Stimulated activated CD4-positive, alpha-beta T cell treated with anti-CD3 and anti-CD28 coated beads, TNF-alpha, amount 100 ng/mL, for 4 hours (primary cell): Measurements from ENCODE around the gene TBPL1.
"Not testable (repeated sequence)": the region's sequence is repeated elsewhere in the genome, so short reads cannot be mapped to it uniquely, and the experiment has no call there.

Experiments
- DNase-seq, 3 experiments: peaks; one replicate each; pipeline ENCODE4 v3.0.0-alpha.2; 2020; ENCODE audit warnings: low read depth in 3 of 3

The TBPL1 gene

DNA sequence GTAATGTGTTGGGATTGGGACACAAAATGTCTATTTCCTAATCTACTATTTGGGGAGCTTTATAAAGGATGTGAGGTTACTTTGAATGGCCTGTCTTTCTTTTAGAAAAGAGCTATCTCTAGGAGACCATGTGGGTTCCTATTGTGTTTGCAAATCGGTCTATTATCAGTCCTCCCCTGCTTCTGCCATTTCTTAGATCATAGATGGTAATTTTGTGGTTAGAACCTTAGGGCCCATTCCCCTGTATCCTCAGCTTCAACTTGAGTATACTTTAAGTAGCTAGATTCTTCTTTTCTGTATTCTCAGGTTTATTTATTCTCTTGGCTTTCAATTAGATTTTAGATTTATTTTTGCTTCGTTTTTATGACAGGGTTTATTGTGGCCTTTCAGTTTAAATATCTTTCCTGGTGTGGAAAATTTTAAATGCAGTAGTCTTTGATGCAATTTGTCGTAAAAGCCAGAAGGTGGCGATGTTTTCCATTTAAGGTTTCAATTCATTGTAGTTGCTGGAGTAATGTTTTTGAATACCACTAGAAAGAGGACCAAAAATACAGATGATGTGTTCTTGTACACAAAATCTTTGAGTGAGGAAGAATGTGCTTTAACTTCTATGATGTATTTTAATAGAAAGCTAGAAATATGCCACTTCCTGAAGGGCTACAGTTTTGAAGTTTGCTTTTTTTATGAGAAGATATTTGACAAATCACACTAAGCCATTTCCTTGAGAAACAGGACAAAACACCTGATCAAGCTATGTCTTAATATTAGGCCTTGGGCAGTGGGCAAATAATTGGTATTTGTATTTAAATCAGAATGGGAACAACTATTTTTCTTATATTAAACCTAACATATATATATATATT, 20.3 kb downstream of the TBPL1 start:
- no peak for DNase-seq

- DNase-seq, result no peak
These were observed 25.2 kb downstream of the TBPL1 start for GRCh38 chr6:133977983-133978895.

DNA sequence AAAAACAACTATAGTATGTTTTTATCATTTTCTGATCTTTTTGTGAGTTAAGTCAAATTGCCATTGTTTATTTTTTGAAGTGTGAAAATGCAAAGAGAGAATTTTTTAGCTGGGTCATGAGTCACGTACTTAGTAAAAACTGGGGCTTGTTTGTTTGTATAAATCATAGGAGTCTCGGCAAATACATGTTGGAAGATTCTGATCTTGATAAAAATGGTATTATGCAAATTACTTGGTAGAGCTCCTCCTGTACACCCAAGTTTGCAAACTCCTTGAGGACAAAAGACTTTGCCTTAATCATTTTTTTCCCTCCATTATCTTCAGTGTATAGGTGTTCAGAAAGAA, 25.8 kb downstream of the TBPL1 start:
- DNase-seq, result no peak

- DNase-seq, result not testable (repeated sequence)
These were observed 26.4 kb downstream of the TBPL1 start for GRCh38 chr6:133979269-133979963.

DNA sequence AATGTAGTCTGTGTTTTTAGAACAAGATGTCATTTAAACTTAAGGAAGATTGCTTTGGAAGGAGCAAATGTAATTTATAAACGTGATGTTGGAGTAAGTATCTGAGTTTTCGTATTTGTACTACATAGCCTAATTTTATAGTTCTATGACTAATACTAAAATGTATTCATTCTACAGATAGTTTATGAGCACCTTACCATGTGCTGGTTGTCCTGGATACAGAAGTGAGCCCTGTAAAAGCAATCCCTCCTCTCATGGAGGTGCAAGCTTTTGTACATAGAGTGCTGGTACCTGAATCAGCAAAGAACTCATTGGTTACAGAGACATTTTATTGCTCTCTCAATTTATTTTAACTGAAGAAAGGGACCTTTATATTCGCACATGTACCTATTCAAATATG, 27.1 kb downstream of the TBPL1 start:
- no peak for DNase-seq

DNA sequence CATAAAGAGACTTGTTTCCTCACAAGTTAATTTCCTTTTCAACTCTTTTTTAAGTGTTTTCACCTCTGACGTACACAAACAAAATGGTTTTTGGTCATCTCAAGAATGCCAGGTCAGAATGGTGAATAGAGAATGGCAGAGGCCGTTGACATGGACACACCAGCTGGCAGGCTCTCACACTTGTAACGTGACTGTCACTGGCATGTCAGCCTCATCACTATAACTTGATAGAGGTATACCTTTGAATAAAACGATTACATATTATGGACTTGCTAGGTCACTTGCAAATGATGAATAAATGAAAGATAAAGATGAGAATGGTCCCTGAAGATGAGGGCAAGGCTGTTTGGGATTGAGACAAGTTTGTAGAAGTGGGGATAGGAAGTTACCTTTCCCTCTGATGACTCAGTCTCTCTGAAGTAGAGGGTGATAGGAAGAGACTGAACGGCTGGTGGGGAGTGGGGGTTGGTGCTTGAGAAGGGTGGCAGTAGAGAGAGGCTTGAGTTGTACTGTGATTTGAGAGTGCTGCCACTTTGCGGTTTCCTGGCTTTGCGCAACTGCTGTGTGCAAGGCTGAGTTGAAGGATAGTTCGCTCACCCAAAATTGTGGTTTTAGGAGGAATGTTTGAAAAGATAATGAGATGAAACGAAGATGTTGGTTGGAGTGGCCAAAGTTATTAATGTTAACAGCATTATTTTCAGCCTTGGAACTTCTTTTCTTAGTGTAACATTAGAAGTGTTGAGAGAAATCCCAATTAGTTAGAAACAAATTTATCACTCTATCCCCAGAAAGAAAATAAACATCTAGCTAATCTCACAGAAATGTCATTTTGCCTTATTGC, 30.3 kb downstream of the TBPL1 start:
- DNase-seq, result peak in 2 of 3 experiments; percentile 15 to 34

- no peak for DNase-seq
These were observed 32.9 kb downstream of the TBPL1 start for GRCh38 chr6:133985970-133986369.

DNA sequence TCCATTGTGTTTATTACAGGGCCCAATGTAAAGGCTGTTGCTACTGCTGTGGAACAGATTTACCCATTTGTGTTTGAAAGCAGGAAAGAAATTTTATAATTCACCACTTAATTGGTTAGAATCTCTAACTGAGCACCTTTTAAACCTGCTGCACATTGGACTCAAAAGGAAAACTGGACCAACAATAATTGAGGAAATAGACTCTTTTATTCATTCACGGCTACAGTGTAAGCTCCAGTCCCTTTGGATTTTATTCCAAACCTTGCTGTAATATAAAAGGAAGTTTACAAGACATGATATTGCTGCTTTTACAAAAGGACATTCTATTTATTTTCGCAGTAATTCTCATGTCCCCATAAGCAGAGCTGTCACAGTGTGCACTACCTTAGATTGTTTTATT, 33.9 kb downstream of the TBPL1 start:
- DNase-seq, result no peak

DNA sequence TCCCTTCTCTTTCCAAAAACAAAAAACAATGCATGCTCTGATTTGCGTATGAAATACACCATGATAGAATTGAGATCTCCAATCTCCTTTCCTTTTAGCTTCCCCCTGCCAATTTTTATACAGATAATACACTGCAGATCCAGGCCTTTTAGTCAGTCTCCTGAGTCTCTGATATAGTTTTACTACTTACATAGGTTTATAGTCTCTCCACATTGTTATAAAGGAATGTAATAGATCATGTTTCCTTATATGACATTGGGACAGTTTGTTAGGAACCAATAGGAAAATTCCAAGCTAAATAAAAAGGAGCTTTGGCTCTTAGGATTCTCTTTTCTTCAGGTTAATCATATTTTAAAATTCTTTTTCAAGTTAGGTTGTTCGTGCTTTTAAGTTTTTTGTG, 36.5 kb downstream of the TBPL1 start:
- DNase-seq, result no peak

DNA sequence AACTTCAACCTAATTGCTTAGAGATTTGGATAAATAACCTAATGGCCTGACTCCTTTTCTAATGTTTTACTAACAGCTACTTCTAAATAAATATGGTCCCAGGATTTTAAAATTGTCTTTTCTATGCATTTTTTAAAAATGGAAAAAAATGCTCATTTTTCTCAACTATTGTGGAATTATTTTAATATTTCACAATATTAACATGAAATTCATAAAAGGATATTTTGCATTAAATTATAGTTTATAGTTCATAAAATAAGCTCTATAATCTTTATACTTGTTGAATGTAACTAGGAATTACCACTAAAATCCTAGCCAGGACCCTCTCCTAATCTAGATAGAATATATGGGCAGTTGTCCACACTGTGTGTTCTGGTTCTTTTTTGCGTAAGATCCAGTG, 37.3 kb downstream of the TBPL1 start:
- no peak for DNase-seq

- no peak for DNase-seq
These were observed 38.1 kb downstream of the TBPL1 start for GRCh38 chr6:133991096-133991593.

DNA sequence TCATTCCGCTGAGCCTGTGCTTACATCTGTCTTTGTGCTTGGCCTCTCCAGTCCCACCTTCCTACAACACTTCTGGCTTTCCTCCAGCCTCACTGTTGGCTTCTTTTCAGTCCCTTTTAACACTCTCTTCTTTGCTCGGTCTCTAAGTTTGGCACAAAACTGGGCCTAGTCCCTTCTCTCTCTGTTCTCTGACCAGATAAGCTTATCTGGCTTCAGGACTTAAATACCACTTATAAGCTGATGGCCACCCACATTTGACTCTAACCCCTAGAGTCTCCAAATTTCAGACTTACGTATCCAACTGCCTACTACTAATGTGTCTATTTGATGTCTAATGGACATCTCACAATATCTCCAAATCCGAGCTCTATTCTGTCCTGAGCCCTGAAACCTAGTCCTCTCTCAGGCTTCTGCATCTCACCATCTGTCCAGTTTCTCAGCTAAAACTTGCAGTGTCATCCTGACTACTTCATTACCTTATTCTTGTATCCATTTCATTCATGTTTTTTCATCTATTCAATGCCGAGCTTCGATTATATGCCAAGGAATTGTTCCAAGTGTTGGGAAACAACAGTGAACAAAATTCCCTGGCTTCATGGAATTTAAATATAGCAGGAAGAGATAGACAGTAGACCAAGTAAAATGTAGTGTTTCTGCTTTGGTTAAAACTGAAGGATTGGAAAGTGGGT, 40.1 kb downstream of the TBPL1 start:
- DNase-seq, result no peak

GRCh38 chr6:133995296-133995695, 42.3 kb downstream of the TBPL1 start:
- no peak for DNase-seq

DNA sequence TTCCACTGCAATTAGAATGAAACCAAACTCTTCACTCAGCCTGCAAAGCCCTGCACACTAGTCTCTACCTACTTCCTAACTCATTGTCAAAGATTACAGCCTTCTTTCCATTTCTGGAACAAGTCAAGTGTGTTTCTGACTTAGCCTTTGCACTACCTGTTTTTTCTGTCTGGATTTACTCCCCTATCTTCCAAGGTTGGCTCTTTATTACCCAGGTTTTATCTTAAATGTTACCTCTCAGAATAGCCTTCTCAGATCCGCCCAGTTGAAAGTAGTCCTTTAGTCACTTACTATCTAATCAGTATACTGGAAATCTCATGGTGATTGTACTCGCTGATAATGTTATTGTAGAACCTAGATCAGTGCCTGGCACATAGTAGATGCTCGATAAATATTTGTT, 42.7 kb downstream of the TBPL1 start:
- no peak for DNase-seq

- no peak for DNase-seq
These were observed 44.2 kb downstream of the TBPL1 start for GRCh38 chr6:133997267-133997666.

GRCh38 chr6:133999305-133999704, 46.3 kb downstream of the TBPL1 start:
- DNase-seq, result no peak

DNA sequence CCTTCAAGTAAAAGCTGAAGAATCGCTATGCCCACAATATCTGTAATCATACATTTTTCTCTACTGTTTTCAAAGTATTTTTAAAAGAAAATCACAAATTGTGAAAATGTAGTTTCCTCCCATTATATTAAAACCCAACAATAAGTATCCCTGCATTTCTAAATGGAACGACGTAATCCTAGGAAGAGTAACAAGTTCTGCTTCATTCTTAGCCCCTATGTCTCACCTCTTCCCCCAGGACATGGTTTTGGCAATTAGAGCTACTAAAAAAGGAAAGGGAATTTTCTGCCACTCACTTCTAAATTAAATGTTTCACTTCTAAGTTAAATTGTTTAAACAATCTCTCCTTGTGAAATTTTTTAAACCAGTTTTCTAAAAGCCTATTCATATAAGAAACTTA, 47.4 kb downstream of the TBPL1 start:
- DNase-seq, result no peak

DNA sequence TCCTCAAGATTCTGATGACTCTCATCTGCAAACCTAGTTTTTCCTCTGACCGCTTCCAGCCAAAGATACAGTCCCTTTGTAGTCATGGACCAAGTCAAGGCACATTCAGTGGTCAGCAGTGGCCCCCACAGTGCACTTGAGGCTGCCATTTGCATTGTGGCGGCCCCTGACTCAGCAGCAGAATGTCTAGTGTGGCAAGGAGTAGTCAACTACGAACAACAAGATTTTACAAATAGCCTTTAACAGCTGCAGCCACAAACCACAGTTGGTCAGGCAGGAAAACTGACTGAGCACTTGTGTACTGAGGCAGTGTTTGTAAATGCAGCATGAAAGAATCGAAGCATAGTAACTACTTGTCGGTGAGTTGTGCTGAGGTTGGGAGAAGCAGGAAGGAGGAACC, 49.8 kb downstream of the TBPL1 start:
- DNase-seq, result no peak

- no peak for DNase-seq
These were observed 50.5 kb downstream of the TBPL1 start for GRCh38 chr6:134003542-134003951.

- no peak for DNase-seq
These were observed 51.7 kb downstream of the TBPL1 start for GRCh38 chr6:134004714-134005113.

DNA sequence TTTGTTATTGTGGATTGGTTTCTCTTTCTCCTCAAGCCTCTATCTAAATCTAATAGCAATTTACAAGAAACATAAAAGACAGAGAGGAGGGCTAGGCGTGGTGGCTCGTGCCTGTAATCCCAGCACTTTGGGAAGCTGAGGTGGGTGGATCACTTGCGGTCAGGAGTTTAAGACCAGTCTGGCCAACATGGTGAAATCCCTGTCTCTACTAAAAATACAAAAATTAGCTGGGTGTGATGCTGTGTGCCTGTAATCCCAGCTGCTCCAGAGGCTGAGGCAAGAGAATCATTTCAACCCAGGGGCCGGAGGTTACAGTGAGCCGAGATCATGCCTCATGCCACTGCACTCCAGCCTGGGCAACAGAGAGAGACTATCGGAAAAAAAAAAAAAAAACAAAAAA, 52.8 kb downstream of the TBPL1 start:
- DNase-seq, result no peak
